Endothelial cell of umbilical vein (primary cell): ENCODE results near the gene MIA. TPM values are rescaled to one million over a fixed set of nuclear protein-coding genes. Genes with fewer than 3 reads are reported as not detected.

ENCODE experiments used
- BruUV-seq: library from RNA; stranded (reverse); fragments of 400-500 nt; replicated peaks from 2 replicates; lab custom pipeline; 2021; lab: Mats Ljungman, UMichigan
- CTCF ChIA-PET: fragments of 300-600, 350-600 bp; sonication (Branson Sonifier 250); formaldehyde crosslinking; loops from one replicate; lab custom pipeline; 2021; ENCODE audit warnings: antibody characterized with exemption, inconsistent platforms; lab: Charles Lee
- POLR2A ChIA-PET: fragments of 300-600, 350-600 bp; sonication (Branson Sonifier 250); formaldehyde crosslinking; loops from one replicate; lab custom pipeline; 2021; ENCODE audit warnings: antibody characterized with exemption, inconsistent platforms; lab: Charles Lee
- DNase-seq: peaks from one replicate; pipeline ENCODE4 v3.0.0-alpha.2; 2011; ENCODE audit warnings: low read depth, low spot score
- FAIRE-seq: peaks from 2 replicates; lab custom pipeline; 2011; peaks lifted over from hg19 to GRCh38; lab: Jason Lieb, UNC
- H2AFZ ChIP-seq: 2 replicates; pipeline ENCODE4 v1.6.0; 2012; ENCODE audit warnings: low read depth, low read length, control low read depth, inconsistent platforms
- H3K27ac ChIP-seq: 2 replicates; pipeline ENCODE4 v1.5.1; 2011; ENCODE audit warnings: low read depth, mild to moderate bottlenecking, control low read depth, low read length, moderate library complexity; ENCODE audit not compliant: insufficient read depth
- H3K27me3 ChIP-seq, 2 experiments: 2 replicates each; pipeline versions ENCODE4 v1.6.0 to v1.6.1; 2011; ENCODE audit warnings: low read length in 2 of 2, mixed read lengths in 1 of 2; ENCODE audit not compliant: control insufficient read depth in 2 of 2, insufficient read depth in 2 of 2
- H3K36me3 ChIP-seq, 2 experiments: 2 replicates in 1 of 2; 3 replicates in 1 of 2; pipeline ENCODE4 v1.5.1; 2011; ENCODE audit warnings: low read length in 2 of 2, mild to moderate bottlenecking in 1 of 2, moderate library complexity in 1 of 2; ENCODE audit not compliant: control insufficient read depth in 2 of 2, insufficient read depth in 2 of 2; ENCODE audit errors: extremely low read depth in 1 of 2
- H3K4me1 ChIP-seq: 3 replicates; pipeline ENCODE4 v1.5.1; 2011; ENCODE audit warnings: mild to moderate bottlenecking, low read length; ENCODE audit not compliant: control insufficient read depth, insufficient read depth; ENCODE audit errors: extremely low read depth
- H3K4me2 ChIP-seq: 2 replicates; pipeline ENCODE4 v1.6.1; 2011; ENCODE audit warnings: low read length, control low read depth, mixed read lengths; ENCODE audit not compliant: insufficient read depth
- H3K4me3 ChIP-seq, 3 experiments: fragments of 200-600 bp in 1 of 3; sonication (generic), shearing (Covaris generic) in 1 of 3; replicated peaks in 1 of 3; 2 replicates each; pipeline ENCODE4 v1.5.1; 2011 to 2016; ENCODE audit warnings: control low read depth in 3 of 3, low read length in 3 of 3, mild to moderate bottlenecking in 2 of 3, inconsistent platforms in 1 of 3, low read depth in 1 of 3, moderate library complexity in 1 of 3; ENCODE audit not compliant: insufficient read depth in 1 of 3
- H3K79me2 ChIP-seq: 2 replicates; pipeline ENCODE4 v1.6.0; 2012; ENCODE audit warnings: low read length, inconsistent platforms; ENCODE audit not compliant: control insufficient read depth, insufficient read depth
- H3K9ac ChIP-seq: replicated peaks from 2 replicates; pipeline ENCODE3; 2011; ENCODE audit warnings: low read length, control low read depth; ENCODE audit not compliant: insufficient read depth; ENCODE audit errors: extremely low read depth
- H3K9me1 ChIP-seq: replicated peaks from 3 replicates; pipeline ENCODE4 v1.6.0; 2011; ENCODE audit warnings: mild to moderate bottlenecking, low read length; ENCODE audit not compliant: control insufficient read depth, insufficient read depth; ENCODE audit errors: extremely low read depth
- H3K9me3 ChIP-seq: replicated peaks from 2 replicates; pipeline ENCODE4 v1.5.1; 2012; ENCODE audit warnings: low read length, inconsistent platforms; ENCODE audit not compliant: control insufficient read depth, insufficient read depth
- H4K20me1 ChIP-seq: replicated peaks from 2 replicates; pipeline ENCODE3; 2011; ENCODE audit warnings: mild to moderate bottlenecking, low read length; ENCODE audit not compliant: control insufficient read depth, insufficient read depth; ENCODE audit errors: extremely low read depth
- CTCF ChIP-seq, 2 donors: IDR thresholded peaks; 1 replicate in 1 of 2; 2 replicates in 1 of 2; pipeline ENCODE4 v1.5.1; 2011; ENCODE audit warnings: low read length in 2 of 2, mild to moderate bottlenecking in 2 of 2, moderate library complexity in 2 of 2, control low read depth in 1 of 2, inconsistent platforms in 1 of 2, low read depth in 1 of 2; ENCODE audit not compliant: insufficient read depth in 1 of 2; ENCODE audit errors: extremely low read depth in 1 of 2
- EZH2 ChIP-seq: IDR thresholded peaks from 2 replicates; pipeline ENCODE4 v1.6.1; 2012; ENCODE audit warnings: borderline replicate concordance, low read depth, mild to moderate bottlenecking, moderate library complexity, low read length, inconsistent platforms; ENCODE audit not compliant: severe bottlenecking
- FOS ChIP-seq: IDR thresholded peaks from 2 replicates; pipeline ENCODE4 v1.6.1; 2011; ENCODE audit warnings: mild to moderate bottlenecking, low read length, moderate library complexity, borderline replicate concordance; ENCODE audit not compliant: insufficient read depth
- GATA2 ChIP-seq: IDR thresholded peaks from 2 replicates; pipeline ENCODE4 v1.7.0; 2011; ENCODE audit warnings: low read depth, mild to moderate bottlenecking, moderate library complexity, mixed read lengths, low read length; ENCODE audit not compliant: insufficient read length, insufficient read depth
- JUN ChIP-seq: IDR thresholded peaks from 2 replicates; pipeline ENCODE4 v1.6.1; 2011; ENCODE audit warnings: borderline replicate concordance, low read depth; ENCODE audit not compliant: insufficient read length, insufficient read depth
- MAX ChIP-seq: IDR thresholded peaks from 2 replicates; pipeline ENCODE4 v1.6.1; 2011; ENCODE audit not compliant: insufficient read depth, insufficient read length
- MYC ChIP-seq: IDR thresholded peaks from one replicate; pipeline ENCODE4 v1.6.1; 2011; ENCODE audit warnings: mild to moderate bottlenecking, low read depth, low read length
- POLR2A ChIP-seq: IDR thresholded peaks from 2 replicates; pipeline ENCODE4 v1.6.1; 2012; ENCODE audit warnings: low read depth, mild to moderate bottlenecking, control low read depth, low read length
- POLR2AphosphoS5 ChIP-seq: IDR thresholded peaks from 2 replicates; pipeline ENCODE4 v1.6.1; 2012; ENCODE audit warnings: low read depth, mild to moderate bottlenecking, control low read depth, low read length, moderate library complexity; ENCODE audit not compliant: insufficient read depth
- dilution Hi-C: fragments of 300-500 bp; cut with MboI; formaldehyde crosslinking; loops from one replicate; pipeline ENCODE4 v1.15.0; 2019; ENCODE audit warnings: low sequenced_read_pairs; ENCODE audit not compliant: extremely low pct_ligation_motif_present
- intact Hi-C: fragments of 100-400 bp; cut with micrococcal nuclease; formaldehyde crosslinking; loops from one replicate; pipeline ENCODE4 v1.10.0; 2022
- polyA plus RNA-seq, 4 experiments: library from polyadenylated mRNA; depleted of rRNA in 3 of 4; stranded (reverse) in 3 of 4; unstranded in 1 of 4; fragments of >200 nt; gene quantifications; 2 replicates each; pipeline versions ENCODE4 v1.2.1 to v1.2.3, GENCODE V29; 2011 to 2012; ENCODE audit warnings: missing spikeins in 1 of 4
- total RNA-seq: library from RNA; stranded (reverse); gene quantifications from 2 replicates; pipeline ENCODE4 v1.2.3, GENCODE V29; 2021

Gene MIA
- total and polyA plus RNA-seq, 2 donors (not counting 3 experiments of a cell fraction or from before 2014, with no cell fraction given) = 0.32 TPM; not detected in 1

- Histone ChIP-seq H3K4me3 (no peak overlapping the region), H3K9ac (no peak overlapping the region), H3K4me2 (no peak overlapping the region), H3K36me3 (no peaks in the 10 kb centered on the region), H3K79me2 (no peaks in the 10 kb centered on the region), H3K9me1 (no peaks in the 10 kb centered on the region), H3K4me1 (peaks cover 11% of the 10 kb centered on the region), H4K20me1 (no peaks in the 10 kb centered on the region), H3K27me3 (peaks cover 3 to 8% of the 10 kb centered on the region in 2 experiments), H2AFZ (no peak overlapping the region), H3K27ac (no peak overlapping the region), H3K9me3 (no peaks in the 10 kb centered on the region)
- no peak for DNase-seq
- no peak for FAIRE-seq
- POLR2A ChIA-PET = no interaction called here
- CTCF ChIA-PET = no interaction called here
- no TSS peak for BruUV-seq
- dilution Hi-C loops (no loop called here), intact Hi-C loops (loop anchor here (5.0 kb wide), 1 partner anchor 312 kb away; no protein-coding TSS in a partner anchor)
- TF ChIP-seq POLR2AphosphoS5 (no peak), CTCF (IDR thresholded peaks at IDR 0.05; ENCODE audit: extremely low read depth in 1 of 2, insufficient read depth in 1 of 2, low read depth in 1 of 2, low read length in 2 of 2) (no peak), POLR2A (no peak), JUN (no peak), FOS (no peak), MAX (no peak), EZH2 (no peak), MYC (no peak), GATA2 (no peak)
Observed at GRCh38 chr19:40815223-40815622, 39.9 kb downstream of the MIA start.
